ENCODE results near the gene LAPTM4A. TPM values are rescaled to one million over a fixed set of nuclear protein-coding genes. Genes with fewer than 3 reads are reported as not detected.

Gene LAPTM4A
- total and polyA plus RNA-seq, 8 donors = 38.5 to 238 (median 92.4) TPM

DNA sequence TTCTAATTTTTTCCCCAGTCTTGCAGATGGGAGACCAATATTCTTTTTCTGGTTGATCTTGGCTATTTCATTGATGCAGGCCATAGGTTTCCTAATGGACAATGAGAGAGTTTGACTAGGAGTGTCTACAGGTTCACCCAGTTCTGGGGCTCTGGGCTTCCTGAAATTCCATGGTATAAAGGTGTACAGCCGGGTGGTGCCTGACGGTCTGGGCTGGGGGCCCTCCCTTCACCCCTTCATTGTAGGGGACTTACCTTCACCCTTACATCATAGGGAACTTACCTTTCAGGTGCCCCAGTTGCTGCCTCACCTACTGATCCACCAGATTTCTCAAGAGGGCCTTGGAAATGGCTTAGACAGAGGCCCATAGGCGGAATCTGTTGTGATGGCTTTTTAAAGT, 13.0 kb upstream of the LAPTM4A start:
- peak overlapping the region in 1 of 5 donors; percentile 71 for H3K27ac ChIP-seq
- no peak overlapping the region for H3K4me3 ChIP-seq
- 92 to 100% (median 98%) methylated on average over 3 of the region's 3 CpGs for WGBS, 5 donors

DNA sequence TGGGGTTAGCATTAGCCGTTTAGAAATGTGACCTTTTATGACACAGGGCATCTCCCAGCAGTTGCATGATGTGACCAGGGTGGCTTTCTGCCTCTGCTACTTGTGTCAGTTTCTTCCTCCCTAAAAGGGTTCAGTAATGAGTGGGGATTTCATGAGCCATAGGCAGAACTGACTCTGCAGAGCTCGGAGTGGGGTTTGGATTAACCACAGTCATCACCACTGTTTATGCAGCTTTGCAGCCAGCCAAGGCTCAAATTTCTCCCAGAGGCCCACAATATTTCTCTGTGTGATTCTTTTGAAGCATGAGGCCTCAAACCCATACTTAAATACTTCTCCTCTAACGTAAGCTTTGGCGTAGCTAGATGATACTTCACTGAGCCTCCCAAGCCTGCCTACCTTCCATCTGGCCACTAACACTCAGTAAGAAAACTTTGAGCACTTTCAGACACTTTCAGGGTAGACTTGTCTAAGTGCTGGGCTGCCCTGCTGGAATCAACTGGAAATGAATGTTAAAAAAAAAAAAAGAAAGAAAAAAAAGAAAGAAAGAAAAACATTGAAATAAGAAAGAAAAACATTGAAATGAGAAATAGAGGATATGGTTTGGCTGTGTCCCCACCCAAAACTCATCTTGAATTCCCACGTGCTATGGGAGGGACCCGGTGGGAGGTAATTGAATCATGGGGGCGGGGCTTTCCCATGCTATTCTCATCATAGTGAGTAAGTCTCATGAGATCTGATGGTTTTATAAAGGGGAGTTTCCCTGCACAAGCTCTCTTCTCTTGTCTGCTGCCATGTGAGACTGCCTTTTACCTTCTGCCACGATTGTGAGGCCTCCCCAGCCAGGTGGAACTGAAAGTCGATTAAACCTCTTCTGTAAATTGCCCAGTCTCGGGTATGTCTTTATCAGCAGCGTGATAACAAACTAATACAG, 11.5 kb upstream of the LAPTM4A start:
- Histone ChIP-seq H3K27ac (peak overlapping the region in 4 of 5 donors; percentile 28 to 71 (median 53)), H3K36me3 (no peaks in the 10 kb centered on the region), H3K27me3 (no peaks in the 10 kb centered on the region), H3K9me3 (no peaks in the 10 kb centered on the region), H3K4me3 (no peak overlapping the region), H3K4me1 (peaks cover 0 to 20% (median 8%) of the 10 kb centered on the region in 4 donors)
- DNase-seq = peak in 1 of 2 donors; percentile 80
- WGBS, 5 donors = 59 to 69% (median 63%) methylated on average over 11 of the region's 11 CpGs
- intact Hi-C loops (cut with DNase I; ENCODE audit: low total_unique reads) = no loop called here
- TF ChIP-seq, protein P1, sequence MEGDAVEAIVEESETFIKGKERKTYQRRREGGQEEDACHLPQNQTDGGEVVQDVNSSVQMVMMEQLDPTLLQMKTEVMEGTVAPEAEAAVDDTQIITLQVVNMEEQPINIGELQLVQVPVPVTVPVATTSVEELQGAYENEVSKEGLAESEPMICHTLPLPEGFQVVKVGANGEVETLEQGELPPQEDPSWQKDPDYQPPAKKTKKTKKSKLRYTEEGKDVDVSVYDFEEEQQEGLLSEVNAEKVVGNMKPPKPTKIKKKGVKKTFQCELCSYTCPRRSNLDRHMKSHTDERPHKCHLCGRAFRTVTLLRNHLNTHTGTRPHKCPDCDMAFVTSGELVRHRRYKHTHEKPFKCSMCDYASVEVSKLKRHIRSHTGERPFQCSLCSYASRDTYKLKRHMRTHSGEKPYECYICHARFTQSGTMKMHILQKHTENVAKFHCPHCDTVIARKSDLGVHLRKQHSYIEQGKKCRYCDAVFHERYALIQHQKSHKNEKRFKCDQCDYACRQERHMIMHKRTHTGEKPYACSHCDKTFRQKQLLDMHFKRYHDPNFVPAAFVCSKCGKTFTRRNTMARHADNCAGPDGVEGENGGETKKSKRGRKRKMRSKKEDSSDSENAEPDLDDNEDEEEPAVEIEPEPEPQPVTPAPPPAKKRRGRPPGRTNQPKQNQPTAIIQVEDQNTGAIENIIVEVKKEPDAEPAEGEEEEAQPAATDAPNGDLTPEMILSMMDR (IDR thresholded peaks at IDR 0.05) = no peak
- TF ChIP-seq EP300 (IDR thresholded peaks at IDR 0.05) = no peak
- TF ChIP-seq POLR2A (IDR thresholded peaks at IDR 0.05) = no peak
- no peak for TF ChIP-seq POLR2AphosphoS5 (IDR thresholded peaks at IDR 0.05)

More for the DNA sequence above, 13.0 kb upstream of the LAPTM4A start:
- intact Hi-C loops (cut with DNase I; ENCODE audit: low total_unique reads) = no loop called here
- TF ChIP-seq POLR2AphosphoS5 (IDR thresholded peaks at IDR 0.05) (no peak), POLR2A (IDR thresholded peaks at IDR 0.05) (no peak), EP300 (IDR thresholded peaks at IDR 0.05) (no peak)
- TF ChIP-seq, protein P1 (IDR thresholded peaks at IDR 0.05) = no peak
- Histone ChIP-seq H3K36me3 (no peaks in the 10 kb centered on the region), H3K9me3 (no peaks in the 10 kb centered on the region), H3K4me1 (peaks cover 0 to 29% (median 11%) of the 10 kb centered on the region in 4 donors), H3K27me3 (no peaks in the 10 kb centered on the region)
- no peak for DNase-seq

DNA sequence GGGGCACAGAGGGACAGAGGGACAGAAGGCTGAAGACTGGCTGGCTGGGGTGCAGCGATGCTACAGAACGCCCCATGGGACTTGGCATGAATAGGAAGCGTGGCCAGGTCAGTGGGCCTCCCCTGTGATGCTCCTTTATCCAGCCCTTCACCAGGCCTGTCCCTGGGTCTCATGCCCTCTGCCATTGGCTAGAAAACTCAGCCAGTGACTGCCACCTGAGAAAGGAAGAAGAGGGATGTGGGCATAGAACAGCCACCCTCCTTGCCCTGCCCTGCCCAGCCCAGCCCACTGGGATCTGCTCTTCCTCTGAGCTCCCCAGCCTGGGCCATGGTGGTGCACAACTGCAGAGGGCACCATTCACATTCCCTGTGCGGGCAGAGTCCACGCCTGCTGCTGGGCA, 10.5 kb upstream of the LAPTM4A start:
- intact Hi-C loops (cut with DNase I; ENCODE audit: low total_unique reads) = no loop called here
- no peaks in the 10 kb centered on the region for H3K27me3 ChIP-seq
- no peaks in the 10 kb centered on the region for H3K36me3 ChIP-seq
- TF ChIP-seq POLR2AphosphoS5 (IDR thresholded peaks at IDR 0.05) = no peak
- no peak for TF ChIP-seq POLR2A (IDR thresholded peaks at IDR 0.05)
- TF ChIP-seq, protein P1 (IDR thresholded peaks at IDR 0.05) = no peak
- TF ChIP-seq EP300 (IDR thresholded peaks at IDR 0.05) = no peak
- 85 to 98% (median 92%) methylated on average over 5 of the region's 5 CpGs for WGBS, 5 donors
- H3K4me3 ChIP-seq = no peak overlapping the region
- peaks cover 0 to 20% (median 8%) of the 10 kb centered on the region in 4 donors for H3K4me1 ChIP-seq
- no peaks in the 10 kb centered on the region for H3K9me3 ChIP-seq
- no peak for DNase-seq
- H3K27ac ChIP-seq = peak overlapping the region in 2 of 5 donors; percentile 59 to 71

DNA sequence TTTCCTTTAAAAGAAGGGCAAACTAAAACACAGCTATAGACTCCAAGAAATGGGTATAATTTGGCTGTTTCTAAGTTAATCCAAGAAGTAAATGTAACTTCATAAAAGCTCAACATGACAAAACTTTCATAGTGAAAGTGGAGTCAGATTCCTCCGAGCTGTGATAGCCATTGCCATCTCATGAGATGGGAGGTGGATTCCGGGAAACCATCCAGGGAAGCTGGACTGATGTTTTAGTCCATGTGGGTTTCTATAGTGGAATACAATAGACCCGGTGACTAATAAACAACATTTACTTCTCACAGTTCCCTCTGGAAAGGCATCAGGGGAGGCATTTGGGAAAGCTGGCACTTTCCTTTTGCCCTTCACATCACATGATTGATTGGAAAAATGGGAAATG, 10.0 kb upstream of the LAPTM4A start:
- Histone ChIP-seq H3K4me3 (no peak overlapping the region), H3K27ac (peak overlapping the region in 1 of 5 donors; percentile 71), H3K4me1 (peaks cover 0 to 17% (median 7%) of the 10 kb centered on the region in 4 donors), H3K36me3 (no peaks in the 10 kb centered on the region), H3K9me3 (no peaks in the 10 kb centered on the region), H3K27me3 (no peaks in the 10 kb centered on the region)
- 64 to 85% (median 81%) methylated on average over 3 of the region's 3 CpGs for WGBS, 5 donors
- no peak for DNase-seq
- intact Hi-C loops (cut with DNase I; ENCODE audit: low total_unique reads) = no loop called here
- TF ChIP-seq POLR2A (IDR thresholded peaks at IDR 0.05) = no peak
- no peak for TF ChIP-seq POLR2AphosphoS5 (IDR thresholded peaks at IDR 0.05)
- TF ChIP-seq, protein P1 (IDR thresholded peaks at IDR 0.05) = no peak
- TF ChIP-seq EP300 (IDR thresholded peaks at IDR 0.05) = no peak

Data from stomach (tissue), 9 donors.